SK-N-SH treated with all-trans-retinoic acid at 6 μM for 48 hours (cell line): Measurements from ENCODE around the gene CHTF18.

Source experiments
- CREB5 ChIP-seq: fragments of 250-450 bp; sonication (Bioruptor Pico); IDR thresholded peaks from 2 replicates; pipeline ENCODE4 v1.5.1; 2020; ENCODE audit warnings: low read depth, mild to moderate bottlenecking, moderate library complexity
- ZNF565 ChIP-seq: fragments of 450-650 bp; formaldehyde crosslinking; conservative IDR thresholded peaks from 2 replicates; pipeline ENCODE4 v1.5.0; 2020; ENCODE audit warnings: low read depth, mild to moderate bottlenecking, moderate library complexity

DNA sequence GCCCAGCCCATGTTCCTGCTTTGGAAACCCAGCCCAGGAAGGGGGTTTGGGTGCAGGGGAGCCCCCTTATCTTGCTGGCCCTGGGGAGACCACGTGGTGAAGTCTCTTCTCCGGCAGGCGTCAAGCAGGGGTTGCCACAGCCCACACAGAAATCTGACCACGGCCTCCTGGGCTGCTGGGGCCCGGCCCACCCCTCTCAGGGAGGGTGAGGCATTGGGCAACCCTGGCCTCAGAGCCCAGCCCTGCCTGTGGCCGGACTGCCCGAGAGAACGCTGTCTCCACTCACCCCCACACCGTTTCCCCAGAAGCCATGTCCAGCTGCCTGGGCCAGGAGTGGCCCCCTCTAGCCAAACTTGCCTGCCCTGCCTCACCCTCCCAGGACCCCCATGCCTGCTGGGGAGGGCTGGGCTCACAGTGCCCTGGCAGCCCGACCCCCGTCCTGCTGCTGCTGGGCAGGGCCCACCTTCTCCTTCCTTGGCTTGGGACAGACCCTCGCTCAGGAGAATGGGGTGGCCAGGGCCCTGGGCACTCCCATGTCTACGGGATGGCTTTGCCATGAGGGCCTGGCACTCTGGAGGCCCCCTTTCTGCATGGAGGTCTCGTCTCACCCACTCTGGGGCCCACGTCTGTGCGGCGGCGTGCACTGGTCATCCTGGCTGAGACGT is 6.9 kb upstream of the CHTF18 start:
- TF ChIP-seq ZNF565 (CRISPR knock-in tag) (no peak), CREB5 (CRISPR knock-in tag) (no peak)
